ENCODE measurements around the gene NXF1.
"Not testable (repeated sequence)": the region's sequence is repeated elsewhere in the genome, so short reads cannot be mapped to it uniquely, and the experiment has no call there.

The NXF1 gene

DNA sequence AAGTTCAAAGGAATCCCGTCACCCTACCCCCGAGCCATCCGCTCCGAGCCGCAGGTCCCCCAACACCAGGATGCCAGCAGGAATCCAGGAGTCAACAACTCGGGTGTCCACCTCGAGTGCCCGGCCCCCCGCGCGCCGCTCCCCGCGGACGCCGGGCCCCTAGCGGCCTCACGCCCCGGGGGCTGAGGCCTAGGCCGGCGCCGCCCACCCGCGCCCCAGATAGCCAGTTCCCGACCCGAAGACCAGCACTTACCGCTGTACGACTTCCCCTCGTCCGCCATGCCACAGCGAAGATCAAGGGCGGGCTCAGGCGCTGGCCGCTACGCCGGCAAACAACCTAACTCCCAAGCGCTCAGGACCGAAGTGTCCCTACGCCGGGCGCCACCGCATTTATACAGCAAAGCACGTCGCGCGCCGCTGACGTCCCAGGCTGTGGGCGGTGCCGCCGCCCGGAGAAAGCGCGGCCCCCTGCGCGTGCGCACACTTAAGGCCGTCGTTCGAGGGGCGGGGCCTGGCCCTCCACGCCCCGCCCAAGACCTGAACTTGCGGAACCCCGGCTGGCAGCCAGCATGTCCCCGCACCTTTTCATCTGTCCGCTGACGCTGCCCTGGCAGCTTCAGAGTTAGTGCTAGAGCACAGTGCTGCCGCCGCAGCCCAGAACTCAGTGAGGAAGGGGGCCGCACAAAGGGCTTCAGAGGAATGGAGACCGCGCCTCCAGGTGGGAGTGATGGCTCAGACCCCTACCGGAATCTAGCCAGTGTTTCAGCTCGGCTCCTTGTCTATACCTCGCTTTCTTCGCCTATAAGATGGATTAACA is at the start of gene NXF1:
TSS of gene NXF1 (minus strand) at position 365 of the 817 bp plus-strand sequence. CDS start at position 281, 84 bp downstream.
- FAIRE-seq = no peak

DNA sequence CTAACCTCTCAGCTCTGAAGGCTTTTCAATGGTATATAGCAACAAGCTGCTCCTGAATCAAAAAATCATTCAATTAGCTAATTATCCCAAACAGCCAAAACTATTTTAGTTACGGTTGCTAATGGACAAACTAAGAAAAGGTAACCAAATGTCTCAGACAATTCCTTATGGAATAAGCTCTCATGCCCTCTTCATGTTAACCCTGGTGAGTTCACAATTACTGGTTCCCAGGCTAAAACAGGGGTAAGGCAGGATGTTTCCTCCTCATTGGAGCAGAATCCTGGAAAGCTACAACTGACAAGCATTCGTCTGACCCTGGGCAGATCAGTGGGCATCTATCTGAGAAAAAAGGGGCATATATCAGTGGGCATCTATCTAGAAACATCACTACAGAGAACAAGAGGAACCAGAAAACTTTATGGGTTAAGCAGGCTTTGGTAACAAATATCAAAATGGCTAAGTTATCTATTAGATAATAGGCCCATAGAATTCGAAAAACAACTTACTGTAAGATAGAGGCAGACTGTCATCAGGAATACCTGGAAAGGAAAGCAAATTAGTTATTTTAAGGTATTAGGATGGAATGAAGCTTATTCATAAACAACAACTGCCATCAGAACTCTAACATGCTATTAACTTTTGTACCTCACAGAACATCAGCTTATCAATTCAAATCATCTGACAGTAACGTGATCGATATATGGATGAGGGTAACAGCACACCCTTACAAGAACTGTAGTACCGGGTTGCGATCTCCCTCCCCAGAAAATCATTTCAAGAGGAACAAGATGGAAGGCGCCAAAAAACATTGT is 49.0 kb upstream of the NXF1 start:
- FAIRE-seq = no peak

DNA sequence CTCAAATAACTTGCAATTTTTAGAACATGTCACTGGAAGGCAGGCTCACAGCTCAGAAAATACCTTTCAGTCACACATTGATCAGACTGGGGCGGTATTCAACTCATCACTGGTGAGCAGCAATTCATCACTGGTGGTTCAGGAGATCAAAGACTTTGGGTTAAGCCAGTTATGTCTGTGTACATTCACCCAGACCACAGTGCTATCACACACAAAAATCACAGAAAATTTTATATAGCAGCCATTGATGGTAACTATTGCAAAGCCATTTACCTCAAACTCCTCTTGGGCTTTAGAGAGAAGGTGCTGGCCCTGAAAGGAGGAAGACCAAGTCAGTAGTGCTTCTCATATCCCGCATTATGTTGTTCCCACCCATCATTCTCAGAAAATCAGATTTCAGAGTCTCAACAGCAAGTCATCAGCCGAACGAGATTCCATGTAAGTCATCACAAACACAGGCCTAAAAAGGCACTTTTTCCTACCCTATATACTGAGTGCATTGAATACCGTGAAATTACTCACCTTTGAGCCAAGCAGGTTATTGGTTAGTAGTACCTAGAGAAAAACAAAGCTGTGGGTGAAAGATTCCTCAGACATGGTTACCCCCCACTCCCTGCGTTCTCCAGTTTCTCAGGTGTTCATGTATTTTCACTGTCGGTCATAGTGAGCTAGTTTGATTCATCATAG is 48.2 kb upstream of the NXF1 start:
- no peak for FAIRE-seq

DNA sequence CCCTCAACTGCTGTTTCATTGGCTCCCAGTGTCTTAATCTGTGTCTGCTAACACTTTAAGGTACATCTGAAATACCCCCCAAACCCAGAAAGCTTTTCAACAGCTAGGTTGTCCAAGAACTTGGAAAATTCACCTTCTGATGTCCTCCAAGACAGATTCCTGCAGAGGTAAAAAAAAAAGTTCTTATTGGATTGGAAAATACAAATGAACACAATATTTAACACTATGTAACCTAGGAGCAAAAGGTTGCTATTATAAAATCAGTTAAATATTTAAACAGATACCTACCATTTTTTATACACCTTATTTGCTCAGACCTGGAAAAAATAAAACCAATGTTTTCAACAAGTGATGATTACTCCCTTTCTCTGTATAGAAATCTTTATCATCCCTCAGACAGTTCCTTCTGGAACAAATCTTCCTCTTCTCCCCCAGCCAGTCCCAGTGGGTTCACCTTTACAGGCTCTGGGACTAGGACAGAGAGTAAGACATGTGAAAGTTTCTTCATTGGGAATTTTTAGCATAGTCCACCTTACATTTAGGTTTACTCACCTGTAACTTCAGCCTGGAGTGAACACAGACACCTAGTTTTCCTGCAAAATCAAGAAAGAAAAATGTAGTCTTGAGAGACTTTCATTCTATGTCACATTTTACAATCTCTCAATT is 47.4 kb upstream of the NXF1 start:
- no peak for FAIRE-seq

DNA sequence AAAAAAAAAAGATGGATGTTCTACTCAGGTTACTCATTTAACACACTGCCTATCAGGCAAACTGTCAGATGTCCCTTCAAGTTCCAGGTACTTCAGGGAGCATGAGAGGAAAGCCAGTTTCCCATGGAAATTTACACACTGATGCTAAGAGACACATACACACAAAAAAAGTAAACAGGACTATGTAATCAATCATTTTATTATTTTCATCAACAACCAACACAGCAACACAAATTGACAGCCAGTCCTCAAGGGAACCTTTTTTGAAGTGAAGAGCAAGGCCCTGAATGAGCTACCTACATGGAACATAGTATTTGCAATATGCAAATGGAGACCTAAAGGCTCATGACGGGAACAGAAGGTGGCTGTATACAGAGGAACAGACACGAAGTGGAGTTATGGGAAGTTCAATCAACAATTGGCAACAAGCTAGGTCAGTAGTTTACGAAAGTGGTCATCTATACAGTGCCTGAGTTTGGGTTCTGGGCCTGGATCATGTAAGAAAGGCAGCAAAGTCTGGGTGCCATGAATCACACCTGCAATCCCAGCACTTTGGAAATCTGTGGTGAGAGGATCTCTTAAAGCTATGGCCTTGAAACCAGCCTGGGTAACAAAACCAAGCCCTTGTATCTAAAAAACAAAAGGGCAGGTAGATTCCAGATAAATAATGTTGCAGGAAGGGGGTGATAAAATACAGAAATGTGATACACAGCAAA is 46.7 kb upstream of the NXF1 start:
- FAIRE-seq = no peak

DNA sequence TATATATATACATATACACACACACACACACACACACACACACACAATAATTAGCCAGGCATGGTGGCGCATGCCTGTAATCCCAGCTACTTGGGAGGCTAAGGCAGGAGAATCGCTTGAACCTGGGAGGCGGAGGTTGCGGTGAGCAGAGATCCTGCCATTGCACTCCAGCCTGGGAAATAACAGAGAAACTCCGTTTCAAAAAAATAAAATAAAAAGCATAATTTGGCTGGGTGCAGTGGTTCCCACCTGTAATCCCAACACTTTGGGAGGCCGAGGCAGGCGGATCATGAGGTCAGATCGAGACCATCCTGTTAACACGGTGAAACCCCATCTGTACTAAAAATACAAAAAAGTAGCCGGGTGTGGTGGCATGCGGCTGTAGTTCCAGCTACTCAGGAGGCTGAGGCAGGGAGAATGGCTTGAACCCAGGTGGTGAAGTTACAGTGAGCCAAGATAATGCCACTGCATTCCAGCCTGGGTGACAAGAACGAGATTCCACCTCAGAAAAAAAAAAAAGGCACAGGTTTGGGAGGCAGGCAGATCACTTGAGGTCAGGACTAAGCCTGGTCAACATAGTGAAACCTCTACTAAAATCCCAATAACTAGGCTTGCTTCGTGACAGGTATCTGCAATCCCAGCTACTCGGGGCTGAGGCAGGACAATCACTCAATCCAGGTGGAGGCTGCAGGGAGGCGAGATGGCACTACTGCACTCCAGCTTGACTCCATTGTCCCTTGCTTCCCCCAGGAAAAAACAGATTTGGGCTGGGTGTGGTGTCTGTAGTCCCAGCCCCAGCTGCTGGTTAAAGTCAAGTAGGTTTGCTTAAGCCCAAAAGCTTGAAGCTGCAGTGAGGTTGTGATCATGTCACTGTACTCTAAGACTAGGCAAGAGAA is 45.9 kb upstream of the NXF1 start:
- no peak for FAIRE-seq

DNA sequence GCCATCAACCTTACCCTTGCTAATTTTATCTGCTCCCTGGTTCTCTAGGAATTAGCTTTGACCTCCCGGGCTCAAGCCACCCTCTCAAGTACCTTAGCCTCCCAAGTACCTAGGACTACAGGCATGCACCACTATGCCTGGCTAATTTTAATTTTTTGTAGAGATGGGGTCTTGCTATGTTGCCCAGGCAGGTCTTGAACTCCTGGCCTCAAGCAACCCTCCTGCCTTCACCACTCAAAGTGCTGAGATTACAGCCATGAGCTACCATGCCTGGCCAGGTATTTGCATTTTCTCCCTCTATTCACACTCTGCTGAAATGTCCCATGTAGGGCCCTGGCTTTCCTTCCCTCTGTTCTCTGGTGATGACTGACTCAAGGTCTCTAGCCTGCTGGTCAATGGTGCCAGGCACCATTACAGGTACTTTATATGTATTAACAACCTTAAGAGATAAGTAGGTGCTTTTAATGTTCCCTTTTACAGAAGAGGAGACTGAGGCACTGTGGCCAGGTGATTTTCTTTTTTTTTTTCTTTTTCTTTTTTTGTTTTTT is 42.6 kb upstream of the NXF1 start:
- no peak for FAIRE-seq

DNA sequence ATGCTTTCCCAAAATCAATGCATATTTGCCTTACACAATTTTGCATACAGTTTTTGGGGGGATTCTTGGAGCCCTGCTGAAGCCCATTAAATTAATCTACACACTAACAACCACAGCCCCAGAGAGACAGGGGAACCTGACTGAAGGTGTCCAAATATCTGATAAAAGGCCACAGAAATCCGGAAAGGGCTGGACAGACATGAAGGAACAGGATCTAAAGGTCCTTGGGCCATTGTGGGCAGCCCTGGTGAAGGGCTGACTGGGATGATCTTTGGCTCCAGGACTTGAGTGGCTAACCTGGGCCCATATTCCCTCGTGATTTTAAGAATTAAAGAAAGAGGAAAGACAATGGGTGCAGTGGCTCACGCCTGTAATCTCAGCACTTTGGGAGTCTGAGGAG is 40.9 kb upstream of the NXF1 start:
- FAIRE-seq = no peak

DNA sequence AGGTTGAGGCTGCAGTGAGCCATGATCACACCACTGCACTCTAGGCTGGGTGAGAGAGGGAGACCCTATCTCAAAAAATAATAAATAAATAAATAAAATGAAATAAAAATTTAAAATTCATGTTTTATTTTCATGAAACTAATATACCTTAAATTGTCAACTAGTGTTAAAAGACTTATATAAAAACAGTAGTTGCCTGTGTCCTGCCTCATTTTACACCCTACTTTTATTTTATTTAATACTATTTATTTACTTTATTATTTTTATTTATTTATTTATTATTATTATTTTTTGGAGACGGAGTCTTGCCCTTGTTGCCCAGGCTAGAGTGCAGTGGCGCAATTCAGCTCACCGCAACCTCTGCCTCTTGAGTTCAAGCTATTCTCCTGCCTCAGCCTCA is 38.9 kb upstream of the NXF1 start:
- no peak for FAIRE-seq

DNA sequence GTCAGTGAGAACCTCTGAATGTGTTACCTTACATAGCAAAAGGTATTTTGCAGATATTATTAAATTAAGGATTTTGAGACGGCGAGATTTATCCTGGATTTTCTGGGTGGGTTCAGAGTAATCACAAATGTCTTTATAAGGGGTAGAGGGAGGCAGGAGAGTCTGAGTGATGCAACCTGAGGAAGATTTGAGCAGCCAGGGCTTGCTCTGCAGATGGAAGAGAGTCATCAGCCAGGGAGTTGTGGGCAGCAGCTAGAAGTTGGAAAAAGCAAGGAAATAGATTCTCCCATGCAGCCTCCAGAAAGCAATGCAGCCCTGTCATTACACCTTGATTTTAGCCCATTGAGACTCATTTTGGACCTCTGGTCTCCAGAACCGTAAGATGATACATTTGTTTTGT is 38.2 kb upstream of the NXF1 start:
- FAIRE-seq = no peak

DNA sequence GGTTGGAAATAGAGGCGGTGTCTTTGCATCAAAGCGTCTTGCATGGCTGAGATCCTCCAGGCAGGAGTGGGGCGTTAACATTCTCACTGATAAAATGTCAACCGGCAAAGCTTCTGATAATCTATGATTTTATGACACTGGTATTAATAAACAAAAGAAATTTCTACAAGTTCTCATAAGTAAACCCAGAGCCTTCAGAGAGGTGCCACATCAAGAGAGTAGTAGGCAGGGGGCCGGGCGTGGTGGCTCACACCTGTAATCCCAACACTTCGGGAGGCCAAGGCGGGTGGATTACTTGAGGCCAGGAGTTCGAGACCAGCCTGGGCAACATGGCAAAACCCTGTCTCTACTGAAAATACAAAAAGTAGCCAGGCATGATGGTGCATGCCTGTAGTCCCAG is 37.7 kb upstream of the NXF1 start:
- not testable (repeated sequence) for FAIRE-seq

DNA sequence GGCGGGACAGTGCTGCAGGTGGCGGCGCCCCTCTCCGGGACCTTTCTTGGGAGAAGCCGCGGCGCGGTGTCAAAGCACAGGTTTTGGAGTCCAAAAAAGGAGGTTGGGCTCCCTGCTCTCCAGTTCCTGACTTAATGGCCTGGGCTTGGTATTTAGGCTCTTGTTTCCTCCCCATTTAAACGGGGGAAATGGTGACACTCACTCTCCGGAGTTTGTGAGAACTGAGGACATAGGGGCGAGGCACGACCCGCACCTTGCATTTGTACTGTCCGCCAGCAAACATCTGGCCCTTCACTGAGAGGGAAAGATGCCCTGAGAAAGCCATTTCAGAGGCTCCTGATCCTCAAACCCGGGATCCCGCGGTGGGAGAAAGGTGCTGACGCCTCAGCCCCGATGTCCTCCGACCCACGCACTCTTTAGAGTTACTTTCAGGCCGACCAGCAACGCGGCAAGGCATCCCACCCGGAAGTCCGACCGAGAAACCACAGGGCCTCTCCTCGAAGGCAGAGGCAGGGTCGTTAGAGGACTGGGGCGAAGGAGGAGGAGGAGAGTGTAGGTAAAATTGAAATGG is 37.0 kb upstream of the NXF1 start:
- no peak for FAIRE-seq

DNA sequence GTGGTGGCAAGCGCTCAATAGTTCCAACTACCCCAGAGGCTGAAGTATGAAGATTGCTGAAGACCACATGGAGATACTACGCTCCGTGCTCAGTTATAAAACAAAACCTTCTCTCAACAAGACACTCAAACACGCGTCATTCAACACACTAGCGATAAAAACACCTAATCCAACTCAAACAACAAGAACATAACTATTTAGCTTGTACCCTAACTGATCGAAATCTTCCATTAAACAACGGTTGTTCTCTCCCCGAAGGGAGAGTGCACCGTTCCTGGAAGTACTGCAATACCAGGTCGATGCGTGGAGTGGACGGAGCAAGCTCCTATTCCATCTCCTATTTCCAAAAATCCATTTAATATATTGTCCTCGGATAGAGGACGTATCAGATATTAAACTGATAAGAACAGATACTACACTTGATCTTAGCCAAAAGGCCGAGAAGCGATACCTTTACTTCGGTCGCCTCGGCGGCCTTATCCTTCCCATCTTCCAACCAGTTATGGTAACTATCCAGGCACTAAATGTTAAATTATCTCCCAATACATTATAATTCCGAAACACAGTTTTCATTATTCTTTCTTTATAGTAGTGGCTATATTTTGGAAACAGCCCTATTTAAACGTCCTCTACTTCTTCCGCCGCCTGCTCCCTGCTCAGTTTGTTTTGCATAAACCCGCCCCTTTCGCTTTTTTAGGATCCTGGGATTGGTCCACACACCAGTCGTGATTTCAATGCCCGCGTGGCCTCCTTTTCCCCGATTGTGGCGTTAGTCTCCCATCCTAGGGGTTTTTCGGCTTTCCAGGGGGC is 36.3 kb upstream of the NXF1 start:
- FAIRE-seq = peak; percentile 99

DNA sequence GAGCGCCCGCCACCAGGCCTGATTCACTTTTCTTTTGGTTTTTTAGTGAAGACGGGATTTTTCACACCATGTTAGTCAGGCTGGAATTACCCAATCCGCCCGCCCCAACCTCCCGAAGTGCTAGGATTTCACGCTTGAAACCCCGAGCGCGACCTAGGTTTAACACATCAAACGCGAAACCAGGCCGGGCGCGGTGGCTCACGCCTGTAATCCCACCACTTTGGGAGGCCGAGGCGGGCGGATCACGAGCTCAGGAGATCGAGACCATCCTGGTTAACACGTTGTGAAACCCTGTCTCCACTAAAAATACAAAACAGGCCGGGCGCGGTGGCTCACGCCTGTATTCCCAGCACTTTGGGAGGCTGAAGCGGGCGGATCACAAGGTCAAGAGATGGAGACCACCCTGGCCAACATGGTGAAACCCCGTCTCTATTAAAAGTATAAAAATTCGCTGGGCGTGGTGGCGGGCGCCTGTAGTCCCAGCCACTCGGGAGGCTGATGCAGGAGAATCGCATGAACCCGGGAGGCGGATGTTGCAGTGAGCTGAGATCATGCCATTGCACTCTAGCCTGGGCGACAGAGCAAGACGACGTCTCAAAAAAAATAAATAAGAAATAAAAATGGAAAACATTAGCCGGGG is 35.6 kb upstream of the NXF1 start:
- not testable (repeated sequence) for FAIRE-seq

DNA sequence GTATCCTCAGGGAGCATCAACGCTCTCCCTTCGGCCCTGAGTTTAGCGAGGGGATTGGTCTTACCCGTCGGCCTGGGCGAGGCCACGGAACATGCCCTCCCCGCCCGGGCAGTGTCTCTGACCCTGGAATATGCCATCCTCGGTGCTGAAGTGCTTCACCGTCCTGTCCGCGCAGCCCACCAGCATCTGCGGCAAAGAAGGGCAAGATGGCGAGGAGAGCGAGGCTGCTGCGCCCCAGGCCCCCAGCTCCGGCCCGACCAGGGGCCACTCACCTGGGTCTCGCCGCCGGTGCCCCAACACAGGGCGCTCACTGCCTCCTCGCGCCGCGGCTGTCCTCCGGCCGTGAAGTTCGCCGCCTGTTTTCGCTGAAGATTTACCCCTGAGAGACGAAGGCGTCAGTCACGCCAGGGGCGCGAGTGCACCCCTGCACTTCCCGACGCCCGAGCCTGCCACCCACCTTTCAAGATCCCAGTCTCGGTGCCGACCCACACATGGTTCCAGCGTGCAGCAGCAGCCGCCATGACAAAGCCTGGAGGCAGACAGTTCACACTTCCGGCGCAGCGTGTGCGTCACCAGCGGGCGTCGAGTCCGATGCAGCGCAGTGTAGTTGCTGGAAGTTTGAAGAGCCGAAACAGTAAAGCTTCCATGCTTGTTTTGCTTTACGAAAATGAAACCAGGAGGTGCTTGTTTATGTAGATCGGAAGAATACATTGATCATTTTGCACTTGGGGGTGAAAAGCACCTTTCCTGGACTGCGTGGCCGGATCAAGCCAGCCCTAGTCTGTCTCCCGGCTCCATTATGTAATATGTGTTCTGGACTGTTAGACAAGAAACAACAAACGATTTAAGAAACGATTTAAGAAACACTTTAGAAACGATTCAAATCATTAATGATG is 34.1 kb upstream of the NXF1 start, which contains the start of gene WDR74:
TSS of gene WDR74 (minus strand) at position 541 of the 896 bp plus-strand sequence. CDS start at position 521, 20 bp downstream.
- no peak for FAIRE-seq

DNA sequence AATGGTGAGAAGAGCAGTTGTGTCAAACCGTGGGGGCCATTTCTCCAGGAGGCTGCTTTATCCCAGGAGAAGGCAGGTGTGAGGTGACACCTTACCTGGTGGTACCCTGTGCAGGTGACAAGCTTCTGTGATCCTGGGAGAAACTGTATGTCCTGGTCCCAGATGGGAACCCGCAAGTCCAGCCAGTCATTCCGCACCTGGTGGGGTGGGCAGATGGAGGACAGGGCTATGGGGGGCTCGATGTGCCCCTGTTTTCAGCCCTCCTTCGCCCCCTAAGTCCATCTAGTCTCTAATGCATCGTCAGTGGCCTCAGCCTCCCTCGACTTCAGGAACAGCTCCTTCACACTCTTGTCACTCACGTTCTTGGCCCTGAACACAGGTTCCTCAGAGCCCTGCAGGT is 30.1 kb upstream of the NXF1 start:
- no peak for FAIRE-seq

DNA sequence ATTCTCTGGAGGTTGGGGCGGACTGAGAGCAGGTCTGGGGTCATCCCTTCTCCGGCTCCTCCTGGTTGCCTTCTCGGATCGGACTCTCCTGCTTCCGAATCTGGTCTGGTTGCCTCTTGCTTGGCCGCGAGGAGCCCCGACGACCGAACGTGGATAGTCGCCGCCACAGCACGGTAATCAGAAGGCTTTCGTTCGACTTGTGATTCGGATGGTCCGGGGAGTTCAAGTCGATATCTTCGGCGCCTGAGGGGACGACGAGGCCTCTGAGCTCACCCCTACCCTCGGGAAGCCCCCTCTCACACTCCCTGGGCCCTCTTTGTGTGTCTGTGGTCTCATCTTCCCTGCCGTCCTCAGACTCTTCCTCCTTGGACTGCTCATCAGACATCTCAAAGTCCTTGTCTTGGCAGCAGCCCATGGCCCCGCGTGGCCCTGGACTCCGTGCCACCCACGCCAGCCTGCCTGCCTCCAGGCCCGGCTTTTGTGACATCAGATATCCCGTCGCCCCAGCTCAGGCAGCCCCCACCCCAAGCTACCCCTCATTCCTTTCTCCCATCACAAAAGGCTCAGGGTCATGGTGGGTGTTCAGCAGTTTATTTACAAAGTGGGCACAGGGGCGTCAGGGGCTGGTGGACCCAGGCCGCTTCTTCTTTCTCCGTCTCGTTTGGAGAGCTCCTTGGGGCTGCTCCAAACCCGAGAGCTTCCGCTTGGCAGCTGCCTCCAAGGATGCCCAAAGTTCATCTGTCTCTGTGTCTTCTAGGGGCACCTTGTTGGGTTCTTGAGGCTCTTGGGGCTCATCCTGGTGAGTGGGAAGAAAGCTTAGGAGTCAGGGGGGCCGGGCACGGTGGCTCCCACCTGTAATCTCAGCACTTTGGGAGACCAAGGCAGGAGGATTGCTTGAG is 27.3 kb upstream of the NXF1 start, which contains the start of gene TEX54:
TSS of gene TEX54 (minus strand) at position 506 of the 899 bp plus-strand sequence.
- no peak for FAIRE-seq

Data from colon (tissue), 2 donors.